ENCODE results near the gene EPHX1.
"Not testable (repeated sequence)": the region's sequence is repeated elsewhere in the genome, so short reads cannot be mapped to it uniquely, and the experiment has no call there.

EPHX1 gene

GRCh38 chr1:225809842-225810578 is at the start of gene EPHX1:
EPHX1 (plus strand) TSS chr1:225810124; CDS start chr1:225828730, 18,606 bp downstream.
- DNase-seq (ENCODE audit: extremely low read depth, low read depth) = peak; percentile 37
- H3K4me3 ChIP-seq (replicated peaks; ENCODE audit: low read depth, low read length) = peak within 1 kb of the TSS; percentile 54
- peak; percentile 3 for TF ChIP-seq CTCF (IDR thresholded peaks at IDR 0.05; ENCODE audit: low read depth, low read length, missing control alignments)

DNA sequence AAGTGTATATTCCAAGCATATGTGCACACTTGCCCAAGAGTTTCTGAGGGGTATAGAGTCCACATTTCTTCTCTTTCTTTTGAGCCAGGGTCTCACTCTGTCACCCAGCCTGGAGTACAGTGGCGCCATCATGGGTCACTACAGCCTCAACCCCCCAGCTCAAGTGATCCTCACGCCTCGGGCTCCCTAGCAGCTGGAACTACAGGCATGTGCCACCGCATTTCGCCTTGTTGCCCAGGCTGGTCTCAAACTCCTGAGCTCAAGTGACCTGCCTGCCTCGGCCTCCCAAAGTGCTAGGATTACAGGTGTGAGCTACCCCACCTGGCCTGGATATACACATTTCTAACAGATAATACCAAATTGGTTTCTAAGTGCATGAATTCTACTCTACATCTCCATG is 49.4 kb upstream of the EPHX1 start:
- TF ChIP-seq CTCF (IDR thresholded peaks at IDR 0.05; ENCODE audit: low read depth, low read length, missing control alignments) = no peak
- H3K4me3 ChIP-seq (replicated peaks; ENCODE audit: low read depth, low read length) = no peak overlapping the region
- no peak for DNase-seq (ENCODE audit: extremely low read depth, low read depth)

GRCh38 chr1:225761395-225761794 is 48.5 kb upstream of the EPHX1 start:
- not testable (repeated sequence) for DNase-seq (ENCODE audit: extremely low read depth, low read depth); H3K4me3 ChIP-seq (replicated peaks; ENCODE audit: low read depth, low read length)

DNA sequence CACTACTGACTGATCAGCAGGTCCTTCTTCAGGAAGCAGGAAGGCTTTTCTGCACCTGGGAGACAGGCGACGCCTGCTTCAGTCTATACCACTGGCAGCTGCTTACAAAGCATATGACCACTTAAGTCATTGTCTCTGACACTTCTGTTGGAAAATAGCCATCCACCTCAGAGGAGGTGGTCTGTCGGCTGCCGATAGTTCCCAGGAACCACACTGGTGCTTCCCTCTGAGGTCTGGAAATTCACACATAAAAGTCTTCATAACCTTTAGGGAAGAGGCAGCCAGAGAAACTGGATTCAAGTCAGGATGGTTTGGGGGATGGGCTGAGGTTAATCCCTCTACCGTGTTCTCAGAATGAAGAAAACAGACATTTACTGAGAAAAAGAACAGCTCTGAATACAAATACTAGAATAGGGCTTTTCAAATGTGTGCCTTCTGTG is 47.9 kb upstream of the EPHX1 start:
- no peak for DNase-seq (ENCODE audit: extremely low read depth, low read depth)
- no peak overlapping the region for H3K4me3 ChIP-seq (replicated peaks; ENCODE audit: low read depth, low read length)
- TF ChIP-seq CTCF (IDR thresholded peaks at IDR 0.05; ENCODE audit: low read depth, low read length, missing control alignments) = no peak

- no peak overlapping the region for H3K4me3 ChIP-seq (replicated peaks; ENCODE audit: low read depth, low read length)
- TF ChIP-seq CTCF (IDR thresholded peaks at IDR 0.05; ENCODE audit: low read depth, low read length, missing control alignments) = no peak
- no peak for DNase-seq (ENCODE audit: extremely low read depth, low read depth)
These were observed 47.5 kb upstream of the EPHX1 start for GRCh38 chr1:225762444-225762843.

- H3K4me3 ChIP-seq (replicated peaks; ENCODE audit: low read depth, low read length) = no peak overlapping the region
- no peak for DNase-seq (ENCODE audit: extremely low read depth, low read depth)
- no peak for TF ChIP-seq CTCF (IDR thresholded peaks at IDR 0.05; ENCODE audit: low read depth, low read length, missing control alignments)
These were observed 46.0 kb upstream of the EPHX1 start for GRCh38 chr1:225763716-225764548.

- H3K4me3 ChIP-seq (replicated peaks; ENCODE audit: low read depth, low read length) = no peak overlapping the region
- TF ChIP-seq CTCF (IDR thresholded peaks at IDR 0.05; ENCODE audit: low read depth, low read length, missing control alignments) = no peak
- DNase-seq (ENCODE audit: extremely low read depth, low read depth) = no peak
These were observed 43.8 kb upstream of the EPHX1 start for GRCh38 chr1:225765982-225766674.

Data from HFF-Myc (cell line).